ENCODE measurements around the gene GMEB2. TPM values are rescaled to one million over a fixed set of nuclear protein-coding genes. Genes with fewer than 3 reads are reported as not detected.

The GMEB2 gene
- polyA plus RNA-seq, 1 experiment, result 7.4 TPM

DNA sequence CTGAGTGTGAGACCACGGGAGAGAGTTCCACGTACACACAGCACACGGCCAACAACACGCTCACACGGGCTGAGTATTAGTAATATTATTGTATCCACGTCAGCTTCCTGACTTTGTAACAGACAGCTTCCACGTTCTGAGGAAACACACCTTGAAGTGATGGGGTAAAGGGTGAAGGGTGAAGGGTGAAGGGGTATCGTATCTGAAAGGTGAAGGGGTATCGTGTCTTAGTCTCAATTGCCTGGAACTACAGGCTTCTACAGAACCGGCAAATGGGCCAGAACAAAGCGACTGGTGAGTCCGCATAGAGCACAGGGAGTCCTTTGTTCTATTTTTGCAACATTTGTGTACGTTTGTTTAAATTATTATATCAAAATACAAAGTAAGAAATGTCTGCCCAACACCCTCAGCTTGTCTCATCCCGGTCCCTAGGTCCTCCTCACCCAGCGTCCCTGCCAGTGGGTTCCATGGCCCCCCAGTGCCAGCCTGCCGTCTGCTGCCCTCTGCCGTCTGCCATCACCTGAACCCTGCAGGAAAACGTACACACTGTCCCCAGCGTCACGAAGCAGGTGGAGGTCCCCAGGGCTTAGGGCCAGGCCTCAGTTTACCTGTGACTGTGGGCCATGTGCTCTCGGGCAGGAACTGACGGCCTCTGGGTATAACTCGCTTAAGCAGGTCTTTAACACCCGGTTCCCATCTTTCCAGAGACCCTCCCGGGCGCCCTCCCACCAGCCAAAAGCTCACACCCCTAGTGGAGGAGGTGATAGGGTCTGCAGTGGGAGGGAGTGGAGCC is 48.5 kb downstream of the GMEB2 start:
- no peak overlapping the region for H3K4me3 ChIP-seq (ENCODE audit: low read depth, low read length)
- CTCF ChIA-PET, result no interaction called here
- H3K27me3 ChIP-seq (ENCODE audit: control insufficient read depth, insufficient read depth, low read length), result no peaks in the 10 kb centered on the region; the same call in 1 of the 2 replicates
- H3K36me3 ChIP-seq (ENCODE audit: control insufficient read depth, insufficient read depth, low read length), result no peaks in the 10 kb centered on the region
- no peak for DNase-seq (ENCODE audit: low read depth)
- POLR2A ChIA-PET, result no interaction called here
- TF ChIP-seq CTCF (IDR thresholded peaks at IDR 0.05; ENCODE audit: insufficient read depth, low read depth, low read length), result no peak

DNA sequence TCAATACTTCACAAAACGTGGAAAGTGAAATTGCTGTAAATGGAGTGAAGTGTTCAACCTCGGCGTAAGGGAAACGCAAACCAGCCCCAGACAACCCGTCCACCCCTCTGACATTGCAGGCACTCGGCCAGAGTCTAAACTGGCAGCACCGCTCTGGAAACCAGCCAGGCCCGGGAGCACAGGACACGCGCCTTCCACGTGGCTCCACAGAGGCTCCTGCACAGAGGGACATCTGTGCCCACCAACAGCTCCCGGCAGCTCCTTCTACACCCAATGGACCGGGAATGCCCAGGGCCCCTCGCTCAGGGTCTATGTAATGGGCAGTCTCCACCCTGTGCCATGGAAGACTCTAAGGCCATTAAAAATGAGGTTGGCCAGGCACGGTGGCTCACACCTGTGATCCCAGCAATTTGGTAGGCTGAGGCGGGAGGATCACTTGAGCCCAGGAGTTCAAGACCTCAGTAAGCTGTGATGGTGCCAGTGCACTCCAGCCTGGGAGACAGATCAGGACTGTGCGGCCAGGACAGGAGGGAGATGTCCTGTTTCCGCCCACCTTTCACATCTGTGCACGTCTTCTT is 49.5 kb downstream of the GMEB2 start:
- POLR2A ChIA-PET, result no interaction called here

GRCh38 chr20:63576311-63576710 is 50.6 kb downstream of the GMEB2 start:
- ChIA-PET CTCF (no interaction called here), POLR2A (no interaction called here)
- Histone ChIP-seq H3K4me3 (ENCODE audit: low read depth, low read length) (no peak overlapping the region), H3K27me3 (ENCODE audit: control insufficient read depth, insufficient read depth, low read length) (no peaks in the 10 kb centered on the region; the same call in 1 of the 2 replicates), H3K36me3 (ENCODE audit: control insufficient read depth, insufficient read depth, low read length) (peaks cover 2% of the 10 kb centered on the region)
- no peak for DNase-seq (ENCODE audit: low read depth)
- TF ChIP-seq CTCF (IDR thresholded peaks at IDR 0.05; ENCODE audit: insufficient read depth, low read depth, low read length), result no peak

More for the DNA sequence above, 49.5 kb downstream of the GMEB2 start:
- DNase-seq (ENCODE audit: low read depth), result no peak
- no peak overlapping the region for H3K4me3 ChIP-seq (ENCODE audit: low read depth, low read length)
- no peak for TF ChIP-seq CTCF (IDR thresholded peaks at IDR 0.05; ENCODE audit: insufficient read depth, low read depth, low read length)
- H3K36me3 ChIP-seq (ENCODE audit: control insufficient read depth, insufficient read depth, low read length), result no peaks in the 10 kb centered on the region; the same call in 1 of the 2 replicates
- CTCF ChIA-PET, result no interaction called here
- H3K27me3 ChIP-seq (ENCODE audit: control insufficient read depth, insufficient read depth, low read length), result no peaks in the 10 kb centered on the region; the same call in 1 of the 2 replicates

GRCh38 chr20:63574829-63575743 is 51.8 kb downstream of the GMEB2 start:
- POLR2A ChIA-PET, result interaction anchor here (0.6 kb wide), 1 partner anchor 24 kb away, joined by 3 read pairs; no protein-coding TSS in a partner anchor

More at GRCh38 chr20:63574829-63575743, 51.8 kb downstream of the GMEB2 start:
- TF ChIP-seq CTCF (IDR thresholded peaks at IDR 0.05; ENCODE audit: insufficient read depth, low read depth, low read length), result no peak
- Histone ChIP-seq H3K36me3 (ENCODE audit: control insufficient read depth, insufficient read depth, low read length) (peaks cover 2% of the 10 kb centered on the region), H3K4me3 (ENCODE audit: low read depth, low read length) (no peak overlapping the region), H3K27me3 (ENCODE audit: control insufficient read depth, insufficient read depth, low read length) (no peaks in the 10 kb centered on the region; the same call in 1 of the 2 replicates)
- CTCF ChIA-PET, result no interaction called here
- no peak for DNase-seq (ENCODE audit: low read depth)

Measured in BJ (cell line).